ENCODE measurements around the gene LETM1.

Gene LETM1

GRCh38 chr4:1895971-1896657 is 40.2 kb upstream of the LETM1 start:
- Histone ChIP-seq H3K4me1 (ENCODE audit: control insufficient read depth, insufficient read depth, low read length) (peaks cover 2% of the 10 kb centered on the region), H3K36me3 (ENCODE audit: control insufficient read depth, insufficient read depth, low read length) (peaks cover 12% of the 10 kb centered on the region), H3K9ac (ENCODE audit: low read depth, low read length) (no peak overlapping the region), H3K4me3 (ENCODE audit: low read depth, low read length) (no peak overlapping the region), H3K9me3 (ENCODE audit: control insufficient read depth, insufficient read depth, low read length) (no peaks in the 10 kb centered on the region), H3K27me3 (ENCODE audit: control insufficient read depth, insufficient read depth, low read length) (no peaks in the 10 kb centered on the region)

- H3K36me3 ChIP-seq (ENCODE audit: control insufficient read depth, insufficient read depth, low read length): peaks cover 5% of the 10 kb centered on the region
- H3K4me1 ChIP-seq (ENCODE audit: control insufficient read depth, insufficient read depth, low read length): peaks cover 2% of the 10 kb centered on the region
- H3K9ac ChIP-seq (ENCODE audit: low read depth, low read length): no peak overlapping the region
These were observed 35.1 kb upstream of the LETM1 start for GRCh38 chr4:1890979-1891570.

GRCh38 chr4:1887052-1887451 is 31.1 kb upstream of the LETM1 start:
- Histone ChIP-seq H3K9me3 (ENCODE audit: control insufficient read depth, insufficient read depth, low read length) (no peaks in the 10 kb centered on the region), H3K36me3 (ENCODE audit: control insufficient read depth, insufficient read depth, low read length) (no peaks in the 10 kb centered on the region), H3K4me1 (ENCODE audit: control insufficient read depth, insufficient read depth, low read length) (peaks cover 2% of the 10 kb centered on the region), H3K27me3 (ENCODE audit: control insufficient read depth, insufficient read depth, low read length) (no peaks in the 10 kb centered on the region), H3K9ac (ENCODE audit: low read depth, low read length) (no peak overlapping the region), H3K4me3 (ENCODE audit: low read depth, low read length) (no peak overlapping the region)

More at GRCh38 chr4:1890979-1891570, 35.1 kb upstream of the LETM1 start:
- H3K4me3 ChIP-seq (ENCODE audit: low read depth, low read length): no peak overlapping the region
- H3K27me3 ChIP-seq (ENCODE audit: control insufficient read depth, insufficient read depth, low read length): no peaks in the 10 kb centered on the region
- no peaks in the 10 kb centered on the region for H3K9me3 ChIP-seq (ENCODE audit: control insufficient read depth, insufficient read depth, low read length)

DNA sequence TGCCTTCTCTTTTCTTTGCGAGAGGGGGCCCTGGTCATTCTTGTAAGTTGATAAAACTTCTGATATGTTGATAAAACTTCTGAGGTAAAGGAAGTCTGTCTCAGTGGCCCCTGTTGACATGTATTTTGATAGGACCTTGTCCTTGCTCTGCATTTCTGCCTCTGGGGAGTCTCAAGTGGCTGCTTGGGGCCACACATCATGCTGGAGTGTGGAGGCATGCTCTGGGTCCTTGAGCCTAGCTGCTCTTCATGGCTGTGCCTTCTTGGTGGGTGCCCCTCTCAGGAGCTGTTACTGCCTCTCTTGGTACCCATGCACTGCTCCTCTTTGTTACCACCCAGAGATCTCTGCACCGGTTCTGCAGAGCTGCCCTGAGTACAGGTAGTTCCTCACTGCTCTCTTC is 29.5 kb upstream of the LETM1 start:
- no peak overlapping the region for H3K9ac ChIP-seq (ENCODE audit: low read depth, low read length)
- no peaks in the 10 kb centered on the region for H3K36me3 ChIP-seq (ENCODE audit: control insufficient read depth, insufficient read depth, low read length)
- H3K27me3 ChIP-seq (ENCODE audit: control insufficient read depth, insufficient read depth, low read length): no peaks in the 10 kb centered on the region
- H3K9me3 ChIP-seq (ENCODE audit: control insufficient read depth, insufficient read depth, low read length): no peaks in the 10 kb centered on the region
- no peak overlapping the region for H3K4me3 ChIP-seq (ENCODE audit: low read depth, low read length)
- H3K4me1 ChIP-seq (ENCODE audit: control insufficient read depth, insufficient read depth, low read length): no peaks in the 10 kb centered on the region

DNA sequence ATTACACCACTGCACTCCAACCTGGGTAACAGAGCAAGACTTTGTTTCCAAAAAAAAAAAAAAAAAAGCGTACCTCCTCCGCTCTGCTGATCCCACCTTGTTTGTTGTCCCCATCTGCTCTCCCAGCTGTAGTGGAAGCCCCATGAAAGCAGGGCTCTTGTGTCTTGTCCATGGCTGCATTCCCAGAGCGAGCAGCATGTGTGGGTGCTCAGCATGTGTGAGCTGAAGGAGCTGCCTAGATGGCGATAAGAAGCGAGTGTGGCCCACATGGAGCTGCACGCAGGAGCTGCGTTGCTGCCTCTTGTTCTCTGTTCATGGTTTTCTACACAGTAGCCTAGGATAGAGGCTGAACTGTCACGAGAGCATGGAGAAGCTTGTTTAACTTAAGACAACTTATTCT is 27.6 kb upstream of the LETM1 start:
- Histone ChIP-seq H3K4me3 (ENCODE audit: low read depth, low read length) (no peak overlapping the region), H3K27me3 (ENCODE audit: control insufficient read depth, insufficient read depth, low read length) (no peaks in the 10 kb centered on the region), H3K36me3 (ENCODE audit: control insufficient read depth, insufficient read depth, low read length) (no peaks in the 10 kb centered on the region), H3K9me3 (ENCODE audit: control insufficient read depth, insufficient read depth, low read length) (no peaks in the 10 kb centered on the region), H3K9ac (ENCODE audit: low read depth, low read length) (no peak overlapping the region), H3K4me1 (ENCODE audit: control insufficient read depth, insufficient read depth, low read length) (no peaks in the 10 kb centered on the region)

DNA sequence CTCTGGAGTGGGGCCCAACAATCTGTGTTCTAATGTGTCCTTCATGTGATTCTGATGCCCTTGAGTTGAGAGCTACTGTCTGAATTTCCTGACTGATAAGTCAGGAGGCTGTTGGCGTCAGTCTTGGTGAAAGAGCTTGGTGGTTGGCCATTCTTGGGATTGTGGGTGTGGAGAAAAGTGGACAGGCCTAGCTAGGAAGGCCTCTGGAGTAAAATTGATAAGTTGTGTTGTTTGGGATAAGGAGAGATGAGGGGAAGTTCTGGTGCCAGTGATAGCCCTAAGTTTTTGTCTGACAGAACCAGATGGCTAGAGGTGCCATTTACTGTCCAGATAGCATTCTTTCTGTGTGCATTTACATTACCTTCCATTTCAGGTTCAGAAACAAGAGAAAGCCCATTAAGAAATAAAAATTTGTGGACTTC is 26.9 kb upstream of the LETM1 start:
- no peak overlapping the region for H3K9ac ChIP-seq (ENCODE audit: low read depth, low read length)
- H3K4me1 ChIP-seq (ENCODE audit: control insufficient read depth, insufficient read depth, low read length): no peaks in the 10 kb centered on the region
- H3K27me3 ChIP-seq (ENCODE audit: control insufficient read depth, insufficient read depth, low read length): no peaks in the 10 kb centered on the region
- H3K9me3 ChIP-seq (ENCODE audit: control insufficient read depth, insufficient read depth, low read length): no peaks in the 10 kb centered on the region
- no peaks in the 10 kb centered on the region for H3K36me3 ChIP-seq (ENCODE audit: control insufficient read depth, insufficient read depth, low read length)
- no peak overlapping the region for H3K4me3 ChIP-seq (ENCODE audit: low read depth, low read length)

- Histone ChIP-seq H3K9me3 (ENCODE audit: control insufficient read depth, insufficient read depth, low read length) (no peaks in the 10 kb centered on the region), H3K4me1 (ENCODE audit: control insufficient read depth, insufficient read depth, low read length) (no peaks in the 10 kb centered on the region), H3K27me3 (ENCODE audit: control insufficient read depth, insufficient read depth, low read length) (no peaks in the 10 kb centered on the region), H3K9ac (ENCODE audit: low read depth, low read length) (no peak overlapping the region), H3K36me3 (ENCODE audit: control insufficient read depth, insufficient read depth, low read length) (no peaks in the 10 kb centered on the region), H3K4me3 (ENCODE audit: low read depth, low read length) (no peak overlapping the region)
These were observed 24.4 kb upstream of the LETM1 start for GRCh38 chr4:1880332-1880731.

GRCh38 chr4:1879485-1879884 is 23.5 kb upstream of the LETM1 start:
- Histone ChIP-seq H3K4me1 (ENCODE audit: control insufficient read depth, insufficient read depth, low read length) (peaks cover under 1% of the 10 kb centered on the region), H3K9ac (ENCODE audit: low read depth, low read length) (no peak overlapping the region), H3K27me3 (ENCODE audit: control insufficient read depth, insufficient read depth, low read length) (no peaks in the 10 kb centered on the region), H3K4me3 (ENCODE audit: low read depth, low read length) (no peak overlapping the region), H3K36me3 (ENCODE audit: control insufficient read depth, insufficient read depth, low read length) (no peaks in the 10 kb centered on the region), H3K9me3 (ENCODE audit: control insufficient read depth, insufficient read depth, low read length) (no peaks in the 10 kb centered on the region)

DNA sequence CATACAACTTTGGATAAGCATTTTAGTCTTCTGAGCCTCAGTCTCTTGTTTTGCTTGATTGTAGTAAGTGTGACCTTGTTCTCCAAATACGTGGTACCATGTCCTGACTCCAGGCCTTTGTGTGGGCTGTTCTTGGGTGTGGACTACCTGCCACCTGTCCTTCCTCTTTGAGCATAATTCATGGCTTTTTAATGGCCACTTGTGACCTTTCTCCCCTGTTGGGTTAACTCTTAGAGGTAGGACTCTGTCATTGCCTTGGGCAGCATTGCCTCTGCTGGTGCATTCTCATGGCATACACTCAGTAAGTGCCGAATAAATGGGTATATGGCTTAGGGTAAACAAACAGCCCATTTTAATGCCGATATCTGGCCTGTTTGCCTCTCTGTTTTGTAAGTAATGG is 18.2 kb upstream of the LETM1 start:
- H3K9me3 ChIP-seq (ENCODE audit: control insufficient read depth, insufficient read depth, low read length): no peaks in the 10 kb centered on the region
- H3K9ac ChIP-seq (ENCODE audit: low read depth, low read length): no peak overlapping the region
- peaks cover 5% of the 10 kb centered on the region for H3K4me1 ChIP-seq (ENCODE audit: control insufficient read depth, insufficient read depth, low read length)
- H3K27me3 ChIP-seq (ENCODE audit: control insufficient read depth, insufficient read depth, low read length): peaks cover 4% of the 10 kb centered on the region
- no peaks in the 10 kb centered on the region for H3K36me3 ChIP-seq (ENCODE audit: control insufficient read depth, insufficient read depth, low read length)
- H3K4me3 ChIP-seq (ENCODE audit: low read depth, low read length): no peak overlapping the region

DNA sequence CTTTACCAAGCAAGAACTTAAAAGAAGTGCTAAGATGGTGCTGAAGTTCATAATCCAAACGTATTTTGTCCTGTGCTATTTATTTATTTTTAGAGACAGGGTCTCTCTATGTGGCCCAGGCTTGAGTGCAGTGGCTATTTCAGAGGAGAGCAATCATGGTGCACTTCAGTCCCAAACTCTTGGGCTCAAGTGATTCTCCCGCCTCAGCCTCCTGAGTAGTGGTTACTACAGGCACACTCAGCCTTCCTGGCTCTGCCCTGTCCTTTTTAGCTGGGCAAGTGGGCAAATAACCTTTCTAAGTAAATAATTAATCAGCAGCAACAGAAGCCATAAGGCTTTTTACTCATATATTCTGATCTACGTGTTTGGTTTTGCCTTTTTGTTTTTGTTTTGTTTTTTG is 17.8 kb upstream of the LETM1 start:
- Histone ChIP-seq H3K4me3 (ENCODE audit: low read depth, low read length) (no peak overlapping the region), H3K36me3 (ENCODE audit: control insufficient read depth, insufficient read depth, low read length) (no peaks in the 10 kb centered on the region), H3K9me3 (ENCODE audit: control insufficient read depth, insufficient read depth, low read length) (no peaks in the 10 kb centered on the region), H3K4me1 (ENCODE audit: control insufficient read depth, insufficient read depth, low read length) (peaks cover 5% of the 10 kb centered on the region), H3K27me3 (ENCODE audit: control insufficient read depth, insufficient read depth, low read length) (peaks cover 8% of the 10 kb centered on the region), H3K9ac (ENCODE audit: low read depth, low read length) (no peak overlapping the region)

- Histone ChIP-seq H3K9ac (ENCODE audit: low read depth, low read length) (no peak overlapping the region), H3K4me1 (ENCODE audit: control insufficient read depth, insufficient read depth, low read length) (peaks cover 5% of the 10 kb centered on the region), H3K4me3 (ENCODE audit: low read depth, low read length) (no peak overlapping the region), H3K27me3 (ENCODE audit: control insufficient read depth, insufficient read depth, low read length) (peaks cover 13% of the 10 kb centered on the region), H3K36me3 (ENCODE audit: control insufficient read depth, insufficient read depth, low read length) (no peaks in the 10 kb centered on the region), H3K9me3 (ENCODE audit: control insufficient read depth, insufficient read depth, low read length) (no peaks in the 10 kb centered on the region)
These were observed 17.3 kb upstream of the LETM1 start for GRCh38 chr4:1873291-1873690.

- peaks cover 17% of the 10 kb centered on the region for H3K27me3 ChIP-seq (ENCODE audit: control insufficient read depth, insufficient read depth, low read length)
- H3K36me3 ChIP-seq (ENCODE audit: control insufficient read depth, insufficient read depth, low read length): no peaks in the 10 kb centered on the region
- peaks cover 5% of the 10 kb centered on the region for H3K4me1 ChIP-seq (ENCODE audit: control insufficient read depth, insufficient read depth, low read length)
- H3K4me3 ChIP-seq (ENCODE audit: low read depth, low read length): peak overlapping the region; percentile 9
- H3K9ac ChIP-seq (ENCODE audit: low read depth, low read length): no peak overlapping the region
- no peaks in the 10 kb centered on the region for H3K9me3 ChIP-seq (ENCODE audit: control insufficient read depth, insufficient read depth, low read length)
These were observed 16.9 kb upstream of the LETM1 start for GRCh38 chr4:1872870-1873269.
